ENCODE measurements around the gene INO80B.

DNA sequence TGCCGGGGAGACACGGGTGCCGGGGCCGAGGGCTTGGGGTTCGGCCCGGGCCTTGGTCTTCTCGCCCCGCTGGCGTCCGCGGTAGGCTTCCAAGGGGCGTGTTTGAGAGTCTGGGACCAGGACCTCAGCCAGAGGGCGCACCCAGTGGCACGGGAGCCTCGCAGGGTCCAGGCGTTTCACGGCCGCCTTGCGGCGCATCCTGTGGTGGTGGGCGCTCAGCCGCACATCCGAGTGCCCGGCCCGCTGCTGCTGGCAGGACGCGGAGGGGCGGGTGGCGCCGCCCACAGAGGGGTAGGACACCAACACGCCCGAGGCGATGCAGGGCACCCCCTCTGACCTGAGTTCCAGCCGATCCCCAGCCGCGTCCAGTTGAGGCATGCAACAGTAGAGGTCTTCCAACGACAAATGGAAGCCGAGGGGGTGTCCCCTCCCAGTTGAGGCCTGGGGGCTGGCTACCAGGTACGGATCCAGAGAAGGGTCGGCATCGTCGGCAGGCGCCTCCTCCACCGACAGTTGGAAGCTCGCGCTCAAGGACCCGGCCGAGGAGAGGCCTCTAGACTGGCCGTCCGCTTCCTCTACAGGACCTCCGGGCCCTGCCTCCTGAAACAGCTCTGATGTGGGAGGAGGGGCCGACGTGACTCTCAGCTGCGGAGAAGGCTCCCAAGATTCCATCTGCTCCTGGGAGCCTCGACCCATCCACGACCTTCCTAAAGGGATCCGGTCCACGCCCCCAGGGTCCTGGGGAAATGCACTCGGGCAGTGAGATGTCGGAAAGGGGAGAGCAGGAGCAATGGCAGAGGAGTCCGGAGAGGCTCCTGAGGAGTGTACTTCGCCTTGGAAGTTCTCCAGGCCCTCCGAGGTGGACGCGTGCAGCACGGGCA lies 39.8 kb upstream of the INO80B start:
- no peak for TF ChIP-seq CTCF (IDR thresholded peaks at IDR 0.05; ENCODE audit: control extremely low read depth in 1 of 3, insufficient read depth in 1 of 3, low read depth in 1 of 3, low read length in 3 of 3)
- no peak for TF ChIP-seq NRF1 (IDR thresholded peaks at IDR 0.05; ENCODE audit: low read depth, low read length)
- no peak for TF ChIP-seq POU5F1 (IDR thresholded peaks at IDR 0.05; ENCODE audit: low read depth, low read length)
